Gastrocnemius medialis (tissue), 4 donors: ENCODE results near the gene CTBP1. TPM values are rescaled to one million over a fixed set of nuclear protein-coding genes. Genes with fewer than 3 reads are reported as not detected.

ENCODE experiments used
- ATAC-seq, 2 donors: fragments of 150-250 bp; one replicate each; pipeline ENCODE4 v1.9.1; 2016
- DNase-seq, 2 donors: peaks; one replicate each; pipeline ENCODE4 v3.0.0-alpha.2; 2019
- H3K27ac ChIP-seq, 4 donors: fragments of 200-600 bp; sonication (generic); 1 replicate in 1 of 4; 2 replicates in 3 of 4; pipeline ENCODE4 v1.5.1; 2016 to 2018; ENCODE audit warnings: mild to moderate bottlenecking in 2 of 4, moderate library complexity in 1 of 4
- H3K27me3 ChIP-seq, 3 donors: fragments of 200-600 bp; sonication (generic) in 2 of 3; 1 replicate in 1 of 3; 2 replicates in 2 of 3; pipeline versions ENCODE4 v1.5.1 to v1.6.0; 2016 to 2019; ENCODE audit warnings: mild to moderate bottlenecking in 1 of 3, moderate library complexity in 1 of 3
- H3K36me3 ChIP-seq, 2 donors: fragments of 200-600 bp; sonication (generic) in 1 of 2; one replicate each; pipeline ENCODE4 v1.5.1; 2017 to 2018
- H3K4me1 ChIP-seq, 2 donors: fragments of 200-600 bp; sonication (generic) in 1 of 2; one replicate each; pipeline ENCODE4 v1.5.1; 2016 to 2017; ENCODE audit warnings: mild to moderate bottlenecking in 2 of 2
- H3K4me3 ChIP-seq, 4 donors: fragments of 200-600 bp; sonication (generic) in 3 of 4; 1 replicate in 1 of 4; 2 replicates in 3 of 4; pipeline ENCODE4 v1.5.1; 2016 to 2019; ENCODE audit warnings: mild to moderate bottlenecking in 2 of 4
- H3K9me3 ChIP-seq, 3 donors: fragments of 200-600 bp; sonication (generic) in 2 of 3; 1 replicate in 1 of 3; 2 replicates in 2 of 3; pipeline ENCODE4 v1.5.1; 2016 to 2019
- POLR2A ChIP-seq, 2 donors: fragments of 450-650 bp; IDR thresholded peaks; one replicate each; pipeline ENCODE4 v1.6.1; 2017; ENCODE audit warnings: antibody characterized with exemption in 2 of 2, mild to moderate bottlenecking in 2 of 2, moderate library complexity in 2 of 2
- in situ Hi-C, 4 donors: fragments of 200-750 bp; cut with MboI; loops; one replicate each; pipeline versions ENCODE4 v1.15.0 to v1.8.0; 2017; ENCODE audit warnings: low sequenced_read_pairs in 4 of 4
- intact Hi-C: fragments of 100-400 bp; cut with DNase I; formaldehyde crosslinking; loops from one replicate; pipeline ENCODE4 v1.15.1; 2023; ENCODE audit warnings: low total_unique reads
- total RNA-seq, 4 donors: library from RNA; depleted of rRNA; stranded (reverse); fragments of >200 nt; gene quantifications; one replicate each; pipeline versions ENCODE4 v1.1.0 to v1.2.3, GENCODE V29; 2016
- TF ChIP-seq, protein P1 (sequence below), 5 experiments: fragments of 450-650 bp in 3 of 5; fragments of 200-600 bp in 2 of 5; sonication (generic) in 2 of 5; IDR thresholded peaks in 4 of 5; conservative IDR thresholded peaks in 1 of 5; 1 replicate in 4 of 5; 2 replicates in 1 of 5; pipeline ENCODE4 v1.5.1; 2016 to 2019; ENCODE audit warnings: antibody characterized with exemption in 5 of 5, mild to moderate bottlenecking in 3 of 5, moderate library complexity in 3 of 5

Gene CTBP1
- total RNA-seq, 4 donors from 2014 or later = 126 to 224 (median 169) TPM

DNA sequence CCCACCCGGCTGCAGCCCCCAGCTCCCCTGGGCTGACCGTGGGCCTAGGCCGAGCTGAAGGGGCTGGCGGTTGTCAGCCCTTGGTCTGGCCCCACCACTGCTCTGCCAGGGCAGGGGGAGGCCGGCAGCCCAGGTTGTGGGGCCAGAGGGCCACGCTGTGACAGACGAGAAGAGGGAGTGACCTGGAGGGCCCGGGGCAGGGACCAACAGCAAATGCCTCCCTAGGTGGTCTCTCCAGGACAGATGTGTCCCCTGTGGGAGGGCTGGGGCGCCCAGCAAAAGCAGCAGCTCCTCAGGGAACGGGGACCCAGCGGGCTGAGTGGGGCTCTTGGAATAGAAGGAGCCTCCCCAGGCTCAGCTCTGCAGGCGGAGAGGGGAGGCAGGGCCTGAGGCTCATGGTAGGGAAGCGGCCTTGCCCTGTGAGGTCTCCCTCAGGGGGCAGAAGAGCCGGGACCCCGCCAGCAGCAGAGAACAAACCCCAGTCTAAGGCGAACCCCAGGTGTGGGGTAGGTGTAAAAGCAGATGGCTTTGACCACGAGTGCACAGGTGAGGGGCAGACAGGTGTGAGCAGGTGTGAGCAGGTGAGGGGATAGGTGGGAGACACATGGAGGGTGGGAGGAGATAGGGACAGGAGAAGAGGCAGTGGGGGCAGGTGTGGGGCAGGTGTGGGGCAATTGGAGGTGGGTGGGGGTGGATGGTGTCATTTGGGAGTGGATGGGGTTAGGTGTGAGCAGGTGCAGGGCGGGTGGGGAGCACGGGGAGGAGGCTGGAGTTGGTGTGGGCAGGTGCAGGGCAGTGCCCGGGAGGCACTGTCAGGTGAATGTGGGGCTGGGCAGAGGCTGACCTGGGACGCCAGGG is 42.4 kb downstream of the CTBP1 start:
- H3K4me3 ChIP-seq = no peak overlapping the region
- peaks cover 32 to 36% of the 10 kb centered on the region in 2 donors for H3K4me1 ChIP-seq
- ATAC-seq = no peak
- TF ChIP-seq, protein P1, sequence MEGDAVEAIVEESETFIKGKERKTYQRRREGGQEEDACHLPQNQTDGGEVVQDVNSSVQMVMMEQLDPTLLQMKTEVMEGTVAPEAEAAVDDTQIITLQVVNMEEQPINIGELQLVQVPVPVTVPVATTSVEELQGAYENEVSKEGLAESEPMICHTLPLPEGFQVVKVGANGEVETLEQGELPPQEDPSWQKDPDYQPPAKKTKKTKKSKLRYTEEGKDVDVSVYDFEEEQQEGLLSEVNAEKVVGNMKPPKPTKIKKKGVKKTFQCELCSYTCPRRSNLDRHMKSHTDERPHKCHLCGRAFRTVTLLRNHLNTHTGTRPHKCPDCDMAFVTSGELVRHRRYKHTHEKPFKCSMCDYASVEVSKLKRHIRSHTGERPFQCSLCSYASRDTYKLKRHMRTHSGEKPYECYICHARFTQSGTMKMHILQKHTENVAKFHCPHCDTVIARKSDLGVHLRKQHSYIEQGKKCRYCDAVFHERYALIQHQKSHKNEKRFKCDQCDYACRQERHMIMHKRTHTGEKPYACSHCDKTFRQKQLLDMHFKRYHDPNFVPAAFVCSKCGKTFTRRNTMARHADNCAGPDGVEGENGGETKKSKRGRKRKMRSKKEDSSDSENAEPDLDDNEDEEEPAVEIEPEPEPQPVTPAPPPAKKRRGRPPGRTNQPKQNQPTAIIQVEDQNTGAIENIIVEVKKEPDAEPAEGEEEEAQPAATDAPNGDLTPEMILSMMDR (IDR thresholded peaks at IDR 0.05 in 4 of 5, conservative IDR thresholded peaks at IDR 0.05 in 1 of 5) = no peak
- no peak for TF ChIP-seq POLR2A (IDR thresholded peaks at IDR 0.05)
- H3K27ac ChIP-seq = no peak overlapping the region
- H3K9me3 ChIP-seq = no peaks in the 10 kb centered on the region
- H3K27me3 ChIP-seq = no peaks in the 10 kb centered on the region
- intact Hi-C loops = no loop called here
- DNase-seq = peak; percentile 0 to 10
- peaks cover 0 to 5% of the 10 kb centered on the region in 2 donors for H3K36me3 ChIP-seq
- in situ Hi-C loops = no loop called here

DNA sequence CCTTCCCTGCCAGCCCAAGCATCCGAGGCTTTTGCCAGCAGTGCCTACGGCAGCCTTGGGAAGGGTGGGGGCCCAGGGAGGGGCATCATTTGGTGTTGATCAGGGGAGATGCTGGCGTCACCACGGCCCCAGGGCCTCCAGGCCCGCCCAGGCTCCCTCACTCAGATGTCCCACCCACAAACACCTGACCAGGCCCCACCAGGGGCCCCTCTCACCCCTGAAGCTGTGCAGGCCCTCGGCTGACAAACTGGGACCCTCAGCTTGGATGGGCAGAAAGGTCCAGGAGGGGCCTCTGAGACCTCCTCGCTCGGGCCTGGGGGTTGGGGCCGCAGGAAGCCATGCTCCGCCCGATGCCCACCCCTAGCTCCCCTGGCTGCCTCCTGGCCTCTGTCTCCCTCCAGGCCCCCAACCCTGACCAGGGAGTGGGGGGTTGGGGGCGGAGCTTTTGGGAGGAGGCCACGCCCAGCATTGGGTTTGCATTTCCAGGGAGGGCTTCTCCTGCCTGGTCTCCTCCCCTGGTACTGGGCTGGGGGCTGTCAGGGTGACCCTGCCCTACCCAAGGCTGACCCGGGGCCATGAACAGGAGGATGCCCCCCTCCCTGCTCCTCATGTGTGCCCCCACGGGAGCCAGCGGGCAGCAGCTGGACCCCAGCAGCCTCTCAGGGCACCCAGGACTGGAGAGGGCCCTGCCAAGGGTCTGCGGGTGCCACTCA is 43.2 kb downstream of the CTBP1 start:
- Histone ChIP-seq H3K4me3 (no peak overlapping the region), H3K27ac (no peak overlapping the region), H3K36me3 (peaks cover 0 to 3% of the 10 kb centered on the region in 2 donors), H3K9me3 (no peaks in the 10 kb centered on the region), H3K27me3 (no peaks in the 10 kb centered on the region), H3K4me1 (peaks cover 32 to 33% of the 10 kb centered on the region in 2 donors)
- intact Hi-C loops (no loop called here), in situ Hi-C loops (no loop called here)
- ATAC-seq (no peak), DNase-seq (peak; percentile 1 to 8)
- no peak for TF ChIP-seq POLR2A (IDR thresholded peaks at IDR 0.05)
- TF ChIP-seq, protein P1 (IDR thresholded peaks at IDR 0.05 in 4 of 5, conservative IDR thresholded peaks at IDR 0.05 in 1 of 5) = no peak

DNA sequence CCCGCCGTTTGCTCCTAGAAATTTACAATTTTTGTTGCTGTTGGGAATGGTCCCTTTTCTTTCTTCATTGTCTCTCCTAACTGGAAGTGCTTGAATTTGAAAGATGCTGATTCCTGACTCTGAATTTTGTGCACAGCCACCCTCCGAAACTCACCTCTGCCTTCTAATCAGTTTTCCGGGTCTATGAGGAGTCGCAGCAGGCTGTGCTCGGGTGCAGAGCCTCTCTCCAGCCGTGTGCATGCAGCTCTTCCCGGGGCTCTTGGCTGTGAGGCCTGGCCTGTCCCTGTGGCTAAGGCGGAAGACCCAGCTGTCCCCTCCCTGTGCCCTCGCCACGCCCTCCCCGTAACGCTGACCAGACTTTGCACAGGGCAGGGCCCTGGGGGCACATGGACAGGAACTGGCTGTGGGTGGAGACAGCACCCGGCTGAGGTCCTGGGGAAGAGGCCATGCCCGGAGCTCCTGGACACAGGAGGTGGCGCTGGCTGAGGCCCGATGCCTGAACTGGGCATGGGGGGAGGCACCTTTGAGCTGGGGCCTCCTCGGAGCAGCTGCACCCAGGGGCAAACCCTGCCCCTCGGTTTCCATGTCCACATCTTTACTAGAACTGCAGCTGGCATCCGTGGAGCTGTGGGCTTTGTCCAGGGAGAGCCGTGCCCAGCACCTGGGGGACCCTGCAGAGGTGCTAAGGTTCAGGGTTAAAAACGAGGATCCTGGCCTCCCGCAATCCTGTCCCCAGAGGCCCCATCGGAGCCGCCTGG is 43.9 kb downstream of the CTBP1 start:
- in situ Hi-C loops = no loop called here
- H3K27ac ChIP-seq = no peak overlapping the region

DNA sequence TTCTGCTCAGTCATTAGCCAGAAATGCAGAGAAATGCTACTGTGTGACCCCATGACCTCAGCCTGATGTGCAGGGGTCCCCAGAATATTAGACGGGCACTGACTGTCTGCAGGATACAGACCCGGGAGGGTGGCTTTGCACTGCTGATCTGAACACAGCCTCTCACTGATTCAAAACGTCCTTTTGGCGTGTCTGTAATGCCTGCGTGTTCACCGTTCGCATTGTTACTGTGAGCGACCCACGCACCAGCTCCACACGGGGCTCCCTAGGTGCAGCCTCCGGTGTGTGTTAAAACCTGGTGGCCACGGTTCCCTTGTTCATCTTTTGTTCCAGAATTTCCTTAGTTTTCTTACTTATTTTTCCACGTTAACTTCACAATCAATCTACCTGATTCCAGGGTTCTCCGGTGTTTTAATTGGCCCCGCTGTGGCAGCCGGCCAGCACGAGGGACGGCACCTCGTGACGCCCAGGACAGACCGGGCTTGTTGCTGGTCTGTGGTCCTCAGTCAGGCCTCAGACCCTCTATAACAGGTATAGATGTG is 44.6 kb downstream of the CTBP1 start:
- no peak overlapping the region for H3K27ac ChIP-seq
- no peaks in the 10 kb centered on the region for H3K9me3 ChIP-seq
- H3K4me1 ChIP-seq = peaks cover 20 to 23% of the 10 kb centered on the region in 2 donors
- in situ Hi-C loops (no loop called here), intact Hi-C loops (no loop called here)
- no peak for TF ChIP-seq POLR2A (IDR thresholded peaks at IDR 0.05)
- TF ChIP-seq, protein P1 (IDR thresholded peaks at IDR 0.05 in 4 of 5, conservative IDR thresholded peaks at IDR 0.05 in 1 of 5) = no peak
- H3K4me3 ChIP-seq = no peak overlapping the region
- DNase-seq (peak in 1 of 2 donors; percentile 7), ATAC-seq (no peak)
- no peaks in the 10 kb centered on the region for H3K36me3 ChIP-seq
- no peaks in the 10 kb centered on the region for H3K27me3 ChIP-seq

More for the DNA sequence above, 43.9 kb downstream of the CTBP1 start:
- Histone ChIP-seq H3K36me3 (no peaks in the 10 kb centered on the region), H3K4me1 (peaks cover 26 to 30% of the 10 kb centered on the region in 2 donors), H3K27me3 (no peaks in the 10 kb centered on the region), H3K4me3 (no peak overlapping the region), H3K9me3 (no peaks in the 10 kb centered on the region)
- intact Hi-C loops = no loop called here
- no peak for TF ChIP-seq POLR2A (IDR thresholded peaks at IDR 0.05)
- TF ChIP-seq, protein P1 (IDR thresholded peaks at IDR 0.05 in 4 of 5, conservative IDR thresholded peaks at IDR 0.05 in 1 of 5) = no peak
- DNase-seq = peak; percentile 1 to 19
- no peak for ATAC-seq
